Islet precursor cell (in vitro differentiated cells): ENCODE measurements around the gene WDR59.

Experiments used
- DNase-seq: peaks from one replicate; pipeline ENCODE4 v3.0.0-alpha.2; 2018

The WDR59 gene

DNA sequence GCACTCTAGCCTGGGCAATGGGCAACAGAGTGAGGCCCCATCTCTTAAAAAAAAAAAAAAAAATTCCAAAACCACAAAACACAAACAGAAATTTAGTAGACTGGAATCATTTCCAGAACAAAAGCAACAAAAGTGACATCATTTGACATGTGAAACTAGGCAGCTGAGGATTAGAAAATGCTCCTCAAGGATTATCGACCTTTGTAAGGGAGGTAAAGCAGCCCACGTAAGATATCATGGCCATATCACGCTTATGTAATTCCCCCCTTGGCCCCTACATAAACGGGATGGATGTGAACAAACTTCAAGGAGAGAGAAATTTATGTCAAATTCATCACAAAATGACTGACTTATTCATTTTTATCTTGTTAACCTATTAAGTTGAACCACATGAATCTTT is 83.3 kb downstream of the WDR59 start:
- DNase-seq: no peak

DNA sequence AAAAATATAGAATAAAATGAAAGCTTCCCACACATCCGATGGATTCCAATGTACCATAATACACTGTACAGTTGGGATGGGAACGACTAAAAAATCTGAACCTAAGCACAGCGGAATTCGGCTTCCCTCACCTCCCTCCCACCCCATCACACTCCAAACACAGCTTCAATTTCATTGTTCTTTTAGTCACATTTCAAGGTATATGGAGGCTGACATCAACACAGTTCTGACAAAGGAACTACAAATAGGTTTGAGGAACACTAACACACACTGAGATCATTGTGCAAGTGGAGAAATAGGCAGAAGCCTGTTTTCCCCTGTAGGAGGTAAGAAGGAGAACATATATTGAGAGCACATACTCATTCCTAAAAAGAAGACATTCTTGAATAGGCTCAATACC is 85.1 kb downstream of the WDR59 start:
- no peak for DNase-seq

DNA sequence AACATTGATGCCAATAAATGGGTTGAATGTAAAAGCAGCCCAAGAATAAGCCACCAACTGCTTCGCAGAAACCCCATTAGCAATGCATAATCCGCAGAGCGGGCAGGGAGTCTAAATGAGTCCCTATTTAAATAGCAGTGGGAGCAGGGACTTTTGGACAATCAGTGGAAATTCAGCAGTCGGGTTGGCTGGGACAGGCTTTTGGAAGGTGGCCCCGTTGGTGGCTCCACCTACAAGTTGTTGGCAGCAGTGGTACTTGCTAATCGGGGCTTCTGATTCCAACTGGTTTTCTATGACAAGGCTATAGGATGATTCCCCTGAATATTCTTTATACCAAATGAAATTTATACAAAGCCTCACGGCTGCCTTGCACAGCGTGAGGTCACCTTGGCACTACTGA is 86.3 kb downstream of the WDR59 start:
- no peak for DNase-seq

DNA sequence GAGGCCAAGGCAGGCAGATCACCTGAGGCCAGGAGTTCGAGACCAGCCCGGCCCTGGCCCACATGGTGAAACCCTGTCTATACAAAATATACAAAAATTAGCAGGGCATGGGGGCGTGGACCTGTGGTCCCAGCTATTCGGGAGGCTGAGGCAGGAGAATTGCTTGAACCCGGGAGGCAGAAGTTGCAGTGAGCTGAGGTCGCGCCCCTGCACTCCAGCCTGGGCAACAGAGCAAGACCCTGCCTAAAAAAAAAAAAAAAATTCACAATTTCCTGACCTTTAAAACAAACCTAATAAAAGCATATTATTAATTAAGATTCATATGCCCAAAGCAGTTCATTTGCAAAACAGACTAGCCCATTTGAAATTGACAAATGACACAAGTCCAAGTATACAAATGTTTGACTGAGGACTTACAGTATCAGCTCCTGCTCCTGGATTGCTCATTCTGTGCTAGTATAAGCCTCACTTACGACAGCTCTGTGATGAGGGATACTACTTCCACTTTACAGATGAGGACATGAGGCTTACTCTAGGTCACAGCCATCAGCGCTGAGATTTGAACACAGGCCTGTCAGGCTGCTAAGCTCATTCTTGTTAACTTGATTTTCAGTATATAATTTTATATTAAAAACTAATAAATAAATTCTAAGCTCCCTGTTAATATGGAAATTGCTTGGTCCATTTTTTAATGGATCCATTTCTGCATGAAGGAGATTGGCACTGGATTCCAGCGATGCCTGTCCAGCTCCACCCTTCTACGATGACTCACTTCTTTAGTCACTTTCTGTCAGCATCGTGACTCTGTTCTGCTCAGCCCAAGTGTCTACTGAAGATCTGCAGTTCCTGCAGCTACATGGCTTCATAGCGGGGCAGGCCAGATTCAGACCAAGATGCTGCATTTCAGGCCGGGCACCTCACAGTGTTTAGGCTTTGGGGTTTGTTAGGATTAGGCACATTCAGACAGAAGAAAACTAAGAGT is 88.2 kb downstream of the WDR59 start:
- DNase-seq: no peak

DNA sequence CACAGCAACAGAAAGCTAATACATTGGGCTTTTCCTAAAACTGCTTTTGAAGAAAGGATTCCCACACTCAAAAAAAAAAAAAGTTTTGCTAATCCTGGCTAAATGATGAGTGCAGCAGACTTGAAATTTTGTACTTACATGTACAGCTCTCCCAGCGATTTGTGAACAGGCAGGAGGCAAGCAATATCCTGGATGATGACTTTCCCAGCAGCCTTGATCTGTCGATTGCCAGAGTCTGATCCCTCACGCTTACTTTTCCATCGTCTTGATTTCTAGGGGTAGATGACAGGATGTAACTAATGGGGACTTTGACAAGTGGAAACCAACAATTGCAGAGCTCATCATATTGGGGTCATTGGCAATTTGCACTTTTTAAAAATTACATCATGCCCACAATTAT is 91.4 kb downstream of the WDR59 start:
- DNase-seq: no peak

DNA sequence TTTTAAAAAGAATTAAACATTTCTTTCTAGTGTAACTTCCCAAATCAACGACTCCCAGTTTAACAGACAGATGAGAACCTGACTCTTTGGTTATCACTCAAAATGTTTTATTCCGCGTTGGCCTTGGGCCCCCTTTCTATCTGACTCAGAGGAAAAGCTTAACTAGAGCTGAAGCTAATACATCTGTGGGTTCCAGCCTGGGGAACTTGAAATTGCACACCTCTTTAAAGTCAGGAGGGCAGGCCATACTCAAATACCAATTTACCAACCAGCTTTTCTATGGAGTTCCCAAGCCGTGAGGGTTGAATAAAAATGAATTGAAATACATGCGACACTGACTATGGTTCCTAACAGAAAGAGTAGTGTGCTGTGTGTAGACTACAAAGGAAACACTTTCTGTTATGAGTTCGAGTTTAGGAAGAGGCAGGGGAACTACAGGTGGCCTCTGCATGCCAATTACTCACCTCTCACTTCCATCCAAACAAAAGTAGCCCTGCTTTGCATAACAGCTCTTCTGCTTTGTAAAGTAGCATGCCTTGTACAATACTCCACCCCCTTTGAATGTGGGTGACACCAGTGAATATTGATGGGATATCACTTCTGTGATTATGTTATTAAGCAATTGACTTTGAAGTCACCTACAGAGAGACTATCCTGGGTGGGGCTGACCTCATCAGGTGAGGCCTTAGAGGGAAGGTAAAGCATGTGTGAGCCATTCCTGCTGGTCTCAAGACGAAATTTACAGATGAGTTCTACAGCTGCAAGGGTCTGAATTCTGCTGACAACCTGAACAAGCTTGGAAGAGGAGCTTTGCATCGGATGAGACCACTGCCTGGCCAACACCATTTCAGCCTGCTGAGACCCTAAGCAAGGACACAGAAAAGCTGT is 92.1 kb downstream of the WDR59 start:
- no peak for DNase-seq

DNA sequence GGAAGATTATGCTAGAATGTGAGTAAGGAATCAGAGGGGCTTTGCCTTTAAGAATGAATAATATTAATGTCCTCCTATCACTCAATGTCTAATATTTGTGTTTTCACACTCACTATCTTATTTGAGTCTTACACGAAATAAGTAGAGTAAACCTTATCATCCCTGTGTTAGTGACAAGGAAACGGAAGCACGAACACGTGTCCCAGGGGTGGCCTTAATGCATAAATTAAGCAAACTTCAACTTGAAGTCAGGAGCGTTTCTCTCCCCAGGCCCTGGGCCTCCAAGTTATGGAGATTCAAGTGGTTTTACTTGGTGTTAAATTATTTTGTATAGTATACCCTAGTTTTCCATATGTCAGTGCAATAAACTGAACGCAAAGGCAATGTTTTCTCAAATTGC is 96.0 kb downstream of the WDR59 start:
- no peak for DNase-seq

DNA sequence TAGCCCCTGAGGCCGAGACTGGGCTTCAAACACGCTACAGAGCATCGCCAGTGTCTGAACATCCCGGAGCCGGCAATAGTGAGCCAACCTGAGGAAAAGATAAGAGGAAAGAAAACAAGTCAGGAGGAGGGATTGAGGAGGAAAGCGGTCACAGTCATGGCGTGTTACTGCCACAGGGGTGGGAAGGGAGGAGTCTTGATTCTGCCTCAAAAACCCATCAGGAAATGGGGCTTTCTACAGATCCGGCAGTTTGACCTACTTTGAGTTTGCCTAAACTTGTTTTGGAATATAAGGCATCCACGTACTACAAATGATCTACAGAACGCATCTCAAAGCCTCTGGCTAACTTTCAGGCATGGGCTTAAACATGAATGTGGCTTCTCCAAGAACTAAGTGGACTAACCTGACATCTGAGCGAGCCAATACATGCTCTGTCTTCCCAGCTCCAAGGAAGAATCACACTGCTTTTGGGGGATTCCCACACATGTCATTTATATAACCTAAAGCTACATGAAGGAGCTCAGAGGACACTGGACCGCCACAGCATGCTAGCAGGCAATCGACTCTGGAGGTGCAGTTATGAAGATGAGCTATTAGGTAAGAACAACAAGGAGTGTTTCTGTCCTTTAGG is 96.6 kb downstream of the WDR59 start:
- no peak for DNase-seq

DNA sequence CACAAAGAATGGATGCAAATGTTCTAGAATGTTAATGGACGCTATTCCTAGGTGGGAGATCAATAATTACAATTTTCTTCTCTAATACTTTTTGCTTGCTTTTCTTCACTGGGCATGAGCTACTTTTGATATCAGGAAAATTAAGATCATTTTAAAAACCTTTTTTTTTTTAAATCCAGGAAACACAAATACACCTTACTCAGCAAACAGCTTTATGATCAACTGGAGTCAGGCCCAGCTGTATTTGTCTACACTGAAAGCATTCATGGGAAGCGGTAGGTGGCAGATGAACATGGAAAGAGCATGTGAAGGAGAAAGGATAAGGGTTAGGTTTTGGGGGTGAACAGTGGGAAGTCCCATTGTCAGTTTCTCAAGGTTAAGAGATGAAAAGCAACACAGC is 97.8 kb downstream of the WDR59 start:
- DNase-seq: no peak

DNA sequence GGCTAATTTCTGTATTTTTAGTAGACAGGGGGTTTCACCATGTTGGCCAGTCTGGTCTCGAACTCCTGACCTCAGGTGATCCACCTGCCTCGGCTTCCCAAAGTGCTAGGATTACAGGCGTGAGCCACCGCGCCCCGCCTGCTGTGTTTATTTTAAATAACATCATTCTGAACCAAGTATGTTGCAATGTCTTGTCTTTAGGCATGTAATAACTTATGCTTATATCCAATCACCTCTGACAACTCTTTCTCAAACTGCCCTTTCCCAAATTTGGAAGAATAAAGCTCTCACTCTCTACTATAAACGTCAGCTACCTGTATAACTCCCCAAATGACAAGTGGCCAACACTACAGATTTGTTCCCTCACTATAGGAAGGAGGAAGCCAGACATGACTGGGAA is 107.2 kb downstream of the WDR59 start:
- DNase-seq: no peak

DNA sequence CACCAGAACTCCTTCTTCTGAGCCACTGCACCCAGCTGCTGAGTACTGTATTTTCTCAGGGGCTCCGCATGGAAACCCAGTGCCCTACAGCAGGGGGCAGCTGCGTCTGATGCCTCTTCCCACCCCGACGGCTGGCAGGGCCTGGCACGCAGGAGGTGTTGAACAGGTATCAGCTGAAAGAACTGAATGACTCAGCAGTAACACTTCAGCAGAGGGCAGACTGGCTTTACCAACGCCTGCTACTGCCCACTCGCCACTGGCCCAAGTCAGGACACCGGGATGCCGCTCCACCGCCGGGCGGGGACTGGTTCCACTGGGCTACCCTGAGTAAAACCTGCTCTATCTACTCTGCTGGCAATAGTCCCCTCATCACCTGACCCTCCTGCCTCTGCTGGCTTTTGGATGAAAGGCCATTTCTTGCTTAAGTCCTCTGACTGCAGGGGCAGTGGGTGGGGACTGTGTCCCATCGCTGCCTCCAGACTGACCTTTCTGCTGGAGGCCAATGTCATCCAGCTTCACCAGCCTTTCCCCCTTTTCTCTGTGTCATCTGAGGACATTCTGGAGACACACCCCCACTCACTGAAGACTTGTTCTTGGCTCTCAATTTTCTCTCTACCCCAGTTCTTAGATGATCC is 109.9 kb downstream of the WDR59 start:
- DNase-seq: no peak

DNA sequence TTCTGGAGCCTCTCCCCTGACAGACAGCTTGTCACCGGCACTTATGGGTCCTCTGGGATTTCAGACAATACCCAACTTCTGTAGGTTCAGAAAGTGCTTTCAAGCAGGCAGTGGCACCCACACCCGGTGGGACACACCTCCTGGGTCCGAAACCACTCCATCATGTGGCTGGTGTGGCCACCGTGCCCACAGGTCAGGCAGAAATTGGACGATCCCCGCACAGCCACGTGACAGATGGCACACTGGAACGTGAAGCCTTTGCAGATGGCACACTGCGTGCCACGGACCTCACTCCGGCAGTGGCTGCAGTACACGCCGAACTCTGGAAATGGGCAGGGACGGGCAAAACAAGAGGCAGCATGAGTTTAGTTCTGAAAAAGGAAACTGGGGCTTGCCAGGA is 110.8 kb downstream of the WDR59 start:
- DNase-seq: no peak

DNA sequence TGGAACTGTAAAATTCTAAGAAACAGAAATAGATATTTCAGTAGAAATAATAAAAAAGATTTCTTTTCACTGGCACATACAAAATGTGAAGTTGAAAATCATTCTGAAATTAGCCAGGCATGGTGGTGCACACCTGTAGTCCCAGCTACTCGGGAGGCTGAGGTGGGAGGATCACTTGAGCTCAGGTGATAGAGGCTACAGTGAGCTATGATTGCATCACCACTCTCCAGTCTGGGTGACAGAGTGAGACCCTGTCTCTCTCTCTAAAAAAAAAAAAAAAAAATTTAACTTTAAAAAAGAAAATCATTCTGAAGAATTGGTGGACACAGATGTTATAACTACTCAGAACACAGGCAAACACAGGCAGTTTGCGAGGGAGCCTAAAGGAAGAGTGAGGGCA is 112.6 kb downstream of the WDR59 start:
- DNase-seq: no peak

DNA sequence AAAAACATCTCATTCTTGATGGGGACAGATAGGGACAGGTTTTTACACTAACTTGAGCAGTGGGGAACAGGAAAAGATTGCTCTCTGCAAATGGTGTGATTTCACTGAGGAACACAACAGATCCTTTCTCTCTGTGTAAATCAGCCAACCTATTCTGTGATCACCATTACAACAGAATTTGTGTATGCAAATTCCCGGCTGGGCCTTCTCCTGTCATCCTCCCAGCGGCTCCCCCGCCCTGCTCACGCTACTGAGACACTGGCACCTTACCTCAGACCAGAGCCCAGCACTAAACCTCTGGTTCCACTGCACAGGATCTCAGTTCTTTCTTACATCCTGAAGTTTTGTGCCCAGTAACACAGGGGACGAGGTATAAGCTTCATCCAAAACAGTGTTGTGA is 113.3 kb downstream of the WDR59 start:
- DNase-seq: no peak

DNA sequence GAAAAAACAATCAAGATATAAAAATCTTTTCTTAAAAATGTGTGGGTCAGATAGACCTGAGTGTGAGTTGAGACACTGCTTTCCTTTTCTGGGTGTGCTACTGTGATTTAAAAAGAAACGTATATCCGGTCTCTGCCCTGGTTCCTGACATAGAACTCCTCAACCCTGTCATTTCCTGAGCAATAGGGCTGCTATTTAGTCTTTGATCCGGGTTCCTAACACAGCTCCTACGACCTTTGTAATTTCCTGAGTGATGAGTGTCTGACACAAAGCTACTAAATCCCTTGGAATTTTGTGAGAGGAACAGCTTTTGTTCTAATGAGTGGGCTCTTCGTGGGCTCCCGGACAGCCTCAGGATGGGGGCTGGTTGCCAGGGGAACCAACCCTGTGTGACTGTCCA is 116.4 kb downstream of the WDR59 start:
- DNase-seq: peak; percentile 60

DNA sequence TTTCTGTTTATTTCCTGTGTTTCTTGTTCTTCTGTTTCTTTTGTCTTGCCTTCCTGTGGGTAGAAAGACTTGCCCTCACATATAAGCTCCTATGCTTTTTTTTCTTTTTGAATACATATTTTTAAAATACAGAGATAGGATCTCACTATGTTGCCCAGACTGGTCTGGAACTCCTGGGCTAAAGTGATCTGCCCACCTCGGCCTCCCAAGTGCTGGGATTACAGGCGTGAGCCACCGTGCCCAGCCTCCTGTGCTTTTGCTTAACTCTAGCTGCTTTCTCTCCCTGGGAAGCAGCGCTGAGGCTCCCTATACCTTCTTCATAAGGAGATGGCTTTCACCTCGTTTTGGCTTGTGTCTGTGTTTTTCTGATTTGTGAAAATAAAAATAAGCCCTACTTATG is 116.9 kb downstream of the WDR59 start:
- no peak for DNase-seq

DNA sequence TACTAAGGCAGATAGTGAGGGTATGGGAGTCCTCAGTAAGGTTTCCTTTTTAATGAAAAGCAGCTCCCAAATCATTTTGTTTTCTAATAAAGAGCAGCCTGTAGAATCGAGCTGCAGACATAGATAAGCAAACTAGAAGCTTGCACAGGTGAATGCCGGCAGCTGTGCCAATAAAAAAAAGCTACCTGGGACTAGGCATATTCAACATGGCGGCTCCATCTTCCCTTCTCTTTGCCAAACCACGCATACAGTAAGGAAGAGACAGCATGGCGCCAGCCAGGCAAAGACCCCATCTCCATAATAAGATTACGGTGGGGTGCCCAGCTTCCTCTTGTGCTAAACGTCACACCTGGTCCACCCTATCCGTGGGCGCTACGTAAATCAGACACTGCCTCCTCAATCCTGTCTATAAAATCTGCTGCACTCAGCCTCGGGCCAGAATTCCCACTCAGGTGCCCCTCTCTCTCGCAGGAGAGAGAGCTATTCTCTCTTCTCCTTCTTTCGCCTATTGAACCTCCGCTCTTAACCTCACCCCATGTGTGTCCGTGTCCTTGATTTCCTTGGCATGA is 117.6 kb downstream of the WDR59 start:
- DNase-seq: no peak

DNA sequence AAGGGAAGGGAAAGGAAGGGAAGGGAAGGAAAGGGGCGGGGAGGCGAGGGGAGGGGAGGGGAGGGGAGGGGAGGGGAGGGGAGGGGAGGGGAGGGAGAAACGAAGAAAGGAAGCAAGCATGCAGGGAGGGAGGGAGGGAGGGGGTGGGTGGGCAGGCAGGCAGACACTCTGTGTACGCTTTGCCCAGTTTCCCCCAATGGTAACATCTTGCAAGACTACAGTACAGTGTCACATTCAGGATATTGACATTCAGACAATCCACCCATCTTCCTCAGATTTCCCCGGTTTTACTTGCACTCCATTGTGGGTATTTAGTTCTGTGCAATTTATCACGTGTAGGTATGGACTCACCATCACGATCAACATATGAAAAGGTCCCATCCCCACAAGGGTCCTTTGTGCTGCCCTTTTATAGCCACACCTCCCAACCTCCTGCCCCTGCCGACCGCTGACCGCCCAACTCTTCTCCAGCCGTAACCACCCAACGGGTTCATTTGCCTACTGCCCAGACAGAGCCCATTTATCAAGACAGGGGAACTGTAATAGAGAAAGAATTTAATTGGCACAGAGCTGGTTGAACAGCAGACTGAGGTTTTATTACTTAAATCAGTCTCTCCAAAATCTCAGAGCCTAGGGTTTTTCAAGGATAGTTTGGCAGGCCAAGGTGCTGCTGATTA is 118.9 kb downstream of the WDR59 start:
- DNase-seq: no peak

DNA sequence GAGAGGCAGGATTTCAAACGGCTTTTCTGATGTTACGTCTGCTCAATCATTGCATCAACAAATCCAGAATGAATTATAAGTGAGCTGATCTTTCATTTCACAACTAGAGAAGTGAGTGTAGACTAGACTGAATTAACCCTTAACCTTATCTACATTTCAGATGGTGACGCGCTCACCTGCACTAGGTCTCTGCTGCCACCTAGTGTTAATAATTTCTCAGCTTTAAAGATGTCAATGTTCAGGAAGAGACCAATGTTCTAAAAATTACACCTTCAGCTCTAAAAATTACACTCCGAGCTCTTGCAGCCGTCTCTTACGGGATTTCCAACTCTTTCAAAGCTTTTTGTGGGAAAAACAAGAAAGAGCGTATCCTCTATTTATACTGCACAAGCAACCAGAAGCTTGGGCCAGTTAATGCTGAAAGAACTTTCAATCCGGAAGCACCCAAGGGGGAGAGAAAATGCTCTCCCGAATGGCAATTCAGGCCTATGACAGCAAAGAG is 122.1 kb downstream of the WDR59 start:
- DNase-seq: no peak

DNA sequence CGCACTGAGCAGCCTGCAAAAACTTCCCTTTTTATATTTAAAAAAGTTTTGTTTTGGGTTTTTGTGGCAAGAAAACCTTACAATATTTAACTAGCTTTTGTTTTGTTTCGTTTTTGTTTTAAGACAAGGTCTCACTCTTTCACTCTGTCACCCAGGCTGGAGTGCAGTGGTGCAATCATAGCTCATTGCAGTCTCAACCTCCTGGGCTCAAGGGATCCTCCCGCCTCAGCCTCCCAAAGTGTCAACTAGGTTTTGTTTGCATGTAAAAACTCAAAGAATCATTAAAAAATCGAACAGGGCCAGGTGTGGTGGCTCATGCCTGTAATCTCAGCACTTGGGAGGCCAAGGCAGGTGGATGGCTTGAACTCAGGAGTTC is 132.4 kb downstream of the WDR59 start:
- no peak for DNase-seq

DNA sequence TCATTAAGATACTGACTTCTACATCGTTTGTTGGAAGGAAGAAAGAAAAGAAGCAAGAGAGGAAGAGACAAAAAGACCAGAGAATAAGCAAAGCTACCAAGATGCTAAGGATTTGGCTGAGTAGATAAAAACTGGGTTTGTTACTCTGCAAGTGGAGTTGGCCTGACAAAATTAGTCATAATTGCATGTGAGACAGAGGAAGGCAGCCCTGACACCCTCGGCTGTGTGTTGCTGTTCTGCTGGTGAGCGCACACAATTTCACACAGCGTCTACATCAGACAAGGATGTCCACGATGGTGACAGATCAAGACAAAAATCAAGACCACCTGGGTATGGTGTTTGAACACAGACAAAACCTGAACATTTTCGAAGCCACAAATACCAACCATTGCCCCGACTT is 134.9 kb downstream of the WDR59 start:
- no peak for DNase-seq

DNA sequence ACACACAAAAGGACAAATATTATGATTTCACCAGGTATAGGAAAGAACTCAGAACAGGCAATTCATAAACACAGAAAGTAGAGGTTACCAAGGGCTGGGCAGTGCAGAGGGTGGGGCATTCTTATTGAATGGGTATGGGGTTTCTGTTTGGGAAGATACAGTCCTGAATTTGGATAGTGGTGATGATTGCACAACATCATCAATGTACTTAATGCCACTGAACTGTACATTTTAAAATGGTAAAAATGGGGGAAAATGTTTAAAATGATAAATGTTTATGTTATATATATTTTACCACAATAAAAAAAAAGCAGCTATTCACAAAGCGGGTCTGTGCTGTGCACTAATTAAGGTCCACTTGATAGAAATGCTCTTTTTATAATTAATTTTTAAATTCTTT is 137.7 kb downstream of the WDR59 start:
- DNase-seq: no peak
